Lower leg skin (tissue), 3 donors: ENCODE measurements around the gene HSD17B11.
"Not testable (repeated sequence)": the region's sequence is repeated elsewhere in the genome, so short reads cannot be mapped to it uniquely, and the experiment has no call there.

Source experiments
- POLR2A ChIP-seq, 2 donors: fragments of 450-650 bp; IDR thresholded peaks; one replicate each; pipeline ENCODE4 v1.6.1; 2016 to 2017; ENCODE audit warnings: antibody characterized with exemption in 2 of 2, mild to moderate bottlenecking in 1 of 2, moderate library complexity in 1 of 2
- TF ChIP-seq, protein P1 (sequence below), 3 donors: fragments of 450-650 bp; IDR thresholded peaks; one replicate each; pipeline ENCODE4 v1.5.1; 2016; ENCODE audit warnings: antibody characterized with exemption in 3 of 3, mild to moderate bottlenecking in 3 of 3, moderate library complexity in 2 of 3

- TF ChIP-seq, protein P1, sequence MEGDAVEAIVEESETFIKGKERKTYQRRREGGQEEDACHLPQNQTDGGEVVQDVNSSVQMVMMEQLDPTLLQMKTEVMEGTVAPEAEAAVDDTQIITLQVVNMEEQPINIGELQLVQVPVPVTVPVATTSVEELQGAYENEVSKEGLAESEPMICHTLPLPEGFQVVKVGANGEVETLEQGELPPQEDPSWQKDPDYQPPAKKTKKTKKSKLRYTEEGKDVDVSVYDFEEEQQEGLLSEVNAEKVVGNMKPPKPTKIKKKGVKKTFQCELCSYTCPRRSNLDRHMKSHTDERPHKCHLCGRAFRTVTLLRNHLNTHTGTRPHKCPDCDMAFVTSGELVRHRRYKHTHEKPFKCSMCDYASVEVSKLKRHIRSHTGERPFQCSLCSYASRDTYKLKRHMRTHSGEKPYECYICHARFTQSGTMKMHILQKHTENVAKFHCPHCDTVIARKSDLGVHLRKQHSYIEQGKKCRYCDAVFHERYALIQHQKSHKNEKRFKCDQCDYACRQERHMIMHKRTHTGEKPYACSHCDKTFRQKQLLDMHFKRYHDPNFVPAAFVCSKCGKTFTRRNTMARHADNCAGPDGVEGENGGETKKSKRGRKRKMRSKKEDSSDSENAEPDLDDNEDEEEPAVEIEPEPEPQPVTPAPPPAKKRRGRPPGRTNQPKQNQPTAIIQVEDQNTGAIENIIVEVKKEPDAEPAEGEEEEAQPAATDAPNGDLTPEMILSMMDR (IDR thresholded peaks at IDR 0.05) = not testable (repeated sequence)
- not testable (repeated sequence) for TF ChIP-seq POLR2A (IDR thresholded peaks at IDR 0.05)
Observed at GRCh38 chr4:87418410-87418809, 27.4 kb upstream of the HSD17B11 start.
